HepG2 (cell line): Measurements from ENCODE around the gene CD7. TPM values are rescaled to one million over a fixed set of nuclear protein-coding genes. Genes with fewer than 3 reads are reported as not detected.

Experiments used
- ARHGAP35 ChIP-seq: sonication (generic); formaldehyde crosslinking; IDR thresholded peaks from 2 replicates; pipeline ENCODE4 v1.9.0; 2022; ENCODE audit warnings: mild to moderate bottlenecking, inconsistent platforms, moderate library complexity, missing genetic modification reagents, borderline replicate concordance
- BCL6 ChIP-seq: IDR thresholded peaks from 2 replicates; pipeline ENCODE4 v1.6.1; 2016; ENCODE audit warnings: missing genetic modification reagents, missing compliant biosample characterization
- CEBPZ ChIP-seq: IDR thresholded peaks from 2 replicates; pipeline ENCODE4 v1.6.1; 2012; ENCODE audit warnings: low read length, improper control_type of control experiment
- CREB3 ChIP-seq: sonication (generic); formaldehyde crosslinking; IDR thresholded peaks from 2 replicates; pipeline ENCODE4 v1.5.0; 2020; ENCODE audit warnings: missing genetic modification reagents
- DNMT3B ChIP-seq: conservative IDR thresholded peaks from 2 replicates; pipeline ENCODE4 v1.6.1; 2016; ENCODE audit warnings: missing biosample characterization, control low read depth
- GABPA ChIP-seq, 2 experiments: IDR thresholded peaks; 2 replicates each; pipeline ENCODE4 v1.6.1; 2011 to 2016; ENCODE audit warnings: low read depth in 2 of 2, low read length in 1 of 2, missing biosample characterization in 1 of 2, missing genetic modification characterization in 1 of 2
- KDM5B ChIP-seq: sonication (generic); formaldehyde crosslinking; IDR thresholded peaks from 2 replicates; pipeline ENCODE4 v1.4.0; 2020; ENCODE audit warnings: missing genetic modification reagents, mild to moderate bottlenecking, borderline replicate concordance
- KLF16 ChIP-seq, 2 experiments: sonication (generic) in 1 of 2; formaldehyde crosslinking in 1 of 2; IDR thresholded peaks; 2 replicates each; pipeline versions ENCODE4 v1.6.1 to v1.8.0; 2016 to 2023; ENCODE audit warnings: missing genetic modification reagents in 2 of 2, missing compliant biosample characterization in 1 of 2
- NR2F6 ChIP-seq, 2 experiments: IDR thresholded peaks; 2 replicates each; pipeline ENCODE4 v1.6.1; 2016; ENCODE audit warnings: antibody characterized with exemption in 1 of 2, mild to moderate bottlenecking in 1 of 2
- PHB2 ChIP-seq: fragments of 450-650 bp; IDR thresholded peaks from 2 replicates; pipeline ENCODE4 v1.6.1; 2018; ENCODE audit not compliant: partially characterized antibody
- PLSCR1 ChIP-seq: sonication (generic); formaldehyde crosslinking; IDR thresholded peaks from 2 replicates; pipeline ENCODE4 v1.5.0; 2020; ENCODE audit warnings: missing genetic modification reagents, mild to moderate bottlenecking, borderline replicate concordance
- TMF1 ChIP-seq: sonication (generic); formaldehyde crosslinking; IDR thresholded peaks from 2 replicates; pipeline ENCODE4 v1.8.1; 2022; ENCODE audit warnings: low read depth, missing genetic modification reagents
- WIZ ChIP-seq: sonication (generic); formaldehyde crosslinking; IDR thresholded peaks from 2 replicates; pipeline ENCODE4 v1.5.1; 2020; ENCODE audit warnings: mild to moderate bottlenecking, missing genetic modification reagents
- ZBTB3 ChIP-seq: sonication (generic); formaldehyde crosslinking; IDR thresholded peaks from 2 replicates; pipeline ENCODE4 v1.4.0; 2020; ENCODE audit warnings: low read depth, mild to moderate bottlenecking, moderate library complexity, missing genetic modification reagents, borderline replicate concordance
- ZNF224 ChIP-seq: sonication (generic); formaldehyde crosslinking; IDR thresholded peaks from 2 replicates; pipeline ENCODE4 v1.5.0; 2020; ENCODE audit warnings: mild to moderate bottlenecking, missing genetic modification reagents
- ZNF605 ChIP-seq: sonication (generic); formaldehyde crosslinking; IDR thresholded peaks from 2 replicates; pipeline ENCODE4 v1.8.0; 2022; ENCODE audit warnings: mild to moderate bottlenecking, missing genetic modification reagents
- polyA plus RNA-seq, 8 experiments: library from polyadenylated mRNA; depleted of rRNA in 3 of 8; stranded (reverse) in 7 of 8; unstranded in 1 of 8; fragments of >200 nt; fragmentation: Illumina TruSeq in 4 of 8; extraction: Trizol in 4 of 8; gene quantifications; 2 replicates each; pipeline versions ENCODE4 v1.2.1 to v1.2.3, GENCODE V29; 2011 to 2016; ENCODE audit warnings: low read depth in 4 of 8, missing spikeins in 1 of 8, mixed read lengths in 1 of 8; ENCODE audit not compliant: insufficient read depth in 1 of 8
- total RNA-seq, 5 experiments: library from RNA; depleted of rRNA; stranded (reverse); fragments of >200 nt; fragmentation: Illumina TruSeq; extraction: Trizol; gene quantifications; 2 replicates each; pipeline ENCODE4 v1.2.3, GENCODE V29; 2016; ENCODE audit warnings: low read depth in 1 of 5
- TF ChIP-seq, protein P1 (sequence below): IDR thresholded peaks from 2 replicates; pipeline ENCODE4 v1.6.1; 2012; ENCODE audit warnings: inconsistent platforms

The CD7 gene
- total and polyA plus RNA-seq, 2 of the 13 experiments (the other 11 are each of a cell fraction or from before 2014, with no cell fraction given) = 67.6 to 76.4 TPM

GRCh38 chr17:82325286-82326180 lies 8.1 kb upstream of the CD7 start (continued):
- TF ChIP-seq CREB3 (CRISPR knock-in tag) (0 out of 2 replicates have a peak, but pooled peaks have one; percentile 43), ZBTB3 (peak; percentile 49; the same call in 1 of the 2 replicates), ZNF605 (CRISPR knock-in tag) (peak; percentile 81; the same call in 1 of the 2 replicates), ZNF224 (CRISPR knock-in tag) (no peak), BCL6 (CRISPR knock-in tag) (peak; percentile 54), CEBPZ (no peak), NR2F6 (IDR thresholded peaks at IDR 0.05) (peak; percentile 95), NR2F6 (CRISPR knock-in tag; IDR thresholded peaks at IDR 0.05) (peak; percentile 98), ARHGAP35 (CRISPR knock-in tag) (peak; percentile 49), PLSCR1 (CRISPR knock-in tag) (no peak), KLF16 (CRISPR knock-in tag; IDR thresholded peaks at IDR 0.05) (no peak), TMF1 (CRISPR knock-in tag) (0 out of 2 replicates have a peak, but pooled peaks have one; percentile 32), KDM5B (peak; percentile 80), GABPA (IDR thresholded peaks at IDR 0.05; ENCODE audit: low read depth, low read length) (no peak), GABPA (CRISPR knock-in tag; IDR thresholded peaks at IDR 0.05; ENCODE audit: low read depth) (no peak), DNMT3B (CRISPR knock-in tag) (no peak), PHB2 (no peak), WIZ (CRISPR knock-in tag) (no peak)
- TF ChIP-seq, protein P1, sequence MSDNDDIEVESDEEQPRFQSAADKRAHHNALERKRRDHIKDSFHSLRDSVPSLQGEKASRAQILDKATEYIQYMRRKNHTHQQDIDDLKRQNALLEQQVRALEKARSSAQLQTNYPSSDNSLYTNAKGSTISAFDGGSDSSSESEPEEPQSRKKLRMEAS = peak; percentile 89
